Measurements from ENCODE around the gene KAZN.

The KAZN gene

GRCh38 chr1:15053153-15053552 lies 454.7 kb downstream of the KAZN start:
- no peak for TF ChIP-seq CTCF (conservative IDR thresholded peaks at IDR 0.05; ENCODE audit: low read depth, low read length)
- no peak for DNase-seq (ENCODE audit: low read depth)
- H3K4me3 ChIP-seq (ENCODE audit: low read length): no peak overlapping the region

DNA sequence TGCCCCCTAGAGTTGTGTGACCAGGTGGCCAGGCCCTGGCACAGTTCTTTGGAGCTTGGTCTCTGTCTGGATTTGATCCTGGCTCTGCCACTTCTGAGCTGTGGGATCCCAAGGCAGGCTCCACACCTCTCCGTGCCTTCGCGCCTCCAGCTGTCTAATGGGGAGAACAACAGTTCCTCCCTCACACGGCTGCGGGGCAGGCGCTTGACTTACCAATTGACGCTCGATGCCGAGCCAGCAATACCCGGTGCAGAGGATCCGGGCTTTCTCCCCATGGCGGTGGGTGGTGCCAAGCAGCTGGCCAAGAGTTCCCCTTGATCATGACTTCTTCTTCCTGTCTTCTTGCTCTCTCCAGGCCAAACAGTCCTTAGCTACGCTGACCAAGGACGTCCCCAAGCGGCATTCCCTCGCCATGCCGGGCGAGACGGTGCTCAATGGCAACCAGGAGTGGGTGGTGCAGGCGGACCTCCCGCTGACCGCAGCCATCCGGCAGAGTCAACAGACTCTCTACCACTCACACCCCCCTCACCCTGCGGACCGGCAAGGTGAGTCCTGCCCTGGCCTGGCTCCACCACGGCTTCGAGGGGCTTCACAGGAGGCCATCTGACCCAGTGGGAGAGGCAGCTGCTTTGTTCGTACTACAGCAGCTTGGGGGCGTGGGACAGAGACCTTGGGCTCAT lies 457.4 kb downstream of the KAZN start:
- H3K4me3 ChIP-seq (ENCODE audit: low read length): no peak overlapping the region
- DNase-seq (ENCODE audit: low read depth): no peak
- TF ChIP-seq CTCF (conservative IDR thresholded peaks at IDR 0.05; ENCODE audit: low read depth, low read length): no peak

GRCh38 chr1:15056515-15057285 lies 458.2 kb downstream of the KAZN start:
- no peak for TF ChIP-seq CTCF (conservative IDR thresholded peaks at IDR 0.05; ENCODE audit: low read depth, low read length)
- no peak for DNase-seq (ENCODE audit: low read depth)
- no peak overlapping the region for H3K4me3 ChIP-seq (ENCODE audit: low read length)

DNA sequence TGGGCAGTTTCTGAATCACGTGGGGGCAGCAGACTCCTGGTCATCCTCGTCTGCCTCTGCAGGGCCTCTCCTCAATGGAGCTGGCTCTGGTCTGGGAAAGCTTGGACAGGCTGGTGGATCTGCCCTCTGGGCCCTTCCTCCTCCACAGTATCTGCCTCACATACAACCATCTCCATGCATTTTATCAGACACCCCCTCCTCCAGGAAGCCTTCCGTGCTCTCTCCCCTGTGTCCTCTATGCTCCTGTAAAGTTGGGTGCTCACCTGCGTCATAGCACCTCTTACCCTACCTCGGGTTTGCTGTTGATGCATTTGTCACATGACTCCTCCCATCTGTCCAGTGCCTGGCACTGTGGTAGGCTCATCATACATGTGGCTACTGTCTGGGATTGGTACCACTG lies 459.3 kb downstream of the KAZN start:
- no peak overlapping the region for H3K4me3 ChIP-seq (ENCODE audit: low read length)
- no peak for DNase-seq (ENCODE audit: low read depth)
- no peak for TF ChIP-seq CTCF (conservative IDR thresholded peaks at IDR 0.05; ENCODE audit: low read depth, low read length)

DNA sequence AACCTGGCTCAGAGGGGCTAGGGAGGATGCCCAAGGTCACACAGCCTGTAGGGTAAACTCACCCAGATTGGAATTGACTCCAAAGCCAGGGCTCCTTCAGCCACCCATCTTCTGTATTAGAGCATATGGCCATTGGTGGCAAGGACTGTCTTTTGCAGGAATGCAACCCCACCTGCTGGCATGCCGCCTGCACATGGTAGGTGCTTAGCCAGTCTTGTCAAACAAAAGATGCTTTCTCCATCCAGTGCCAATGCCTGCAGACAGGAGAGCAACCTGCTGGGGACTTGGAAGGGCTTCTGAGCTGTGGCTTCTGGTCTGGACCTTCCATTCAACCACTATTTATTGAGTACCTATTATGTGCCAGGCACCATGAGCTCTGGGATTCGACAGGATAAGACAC lies 459.8 kb downstream of the KAZN start:
- H3K4me3 ChIP-seq (ENCODE audit: low read length): no peak overlapping the region
- TF ChIP-seq CTCF (conservative IDR thresholded peaks at IDR 0.05; ENCODE audit: low read depth, low read length): no peak
- DNase-seq (ENCODE audit: low read depth): no peak

GRCh38 chr1:15060104-15060503 lies 461.6 kb downstream of the KAZN start:
- DNase-seq (ENCODE audit: low read depth): no peak
- TF ChIP-seq CTCF (conservative IDR thresholded peaks at IDR 0.05; ENCODE audit: low read depth, low read length): no peak
- H3K4me3 ChIP-seq (ENCODE audit: low read length): no peak overlapping the region
